Skeletal muscle tissue (tissue), 4 donors: ENCODE data around the gene PGS1. TPM values are rescaled to one million over a fixed set of nuclear protein-coding genes. Genes with fewer than 3 reads are reported as not detected.
A peak's percentile ranks its signal among the peaks of the same experiment; 100 is the strongest.

ENCODE experiments used
- H3K27ac ChIP-seq: one replicate; pipeline ENCODE4 v1.7.0; 2013; ENCODE audit warnings: mild to moderate bottlenecking, low read depth, low read length, inconsistent platforms
- H3K27me3 ChIP-seq, 3 donors: one replicate each; pipeline ENCODE4 v1.7.0; 2013; ENCODE audit warnings: low read length in 3 of 3; ENCODE audit not compliant: control insufficient read depth in 3 of 3, insufficient read depth in 3 of 3
- H3K36me3 ChIP-seq, 3 donors: one replicate each; pipeline ENCODE4 v1.7.0; 2013; ENCODE audit warnings: low read length in 3 of 3; ENCODE audit not compliant: control insufficient read depth in 3 of 3, insufficient read depth in 3 of 3
- H3K4me1 ChIP-seq, 3 donors: one replicate each; pipeline ENCODE4 v1.7.0; 2013; ENCODE audit warnings: low read length in 3 of 3, mild to moderate bottlenecking in 3 of 3; ENCODE audit not compliant: control insufficient read depth in 3 of 3, insufficient read depth in 3 of 3
- H3K4me3 ChIP-seq, 3 donors: one replicate each; pipeline ENCODE4 v1.7.0; 2013; ENCODE audit warnings: low read length in 3 of 3
- H3K9ac ChIP-seq, 3 donors: one replicate each; pipeline ENCODE4 v1.7.0; 2013; ENCODE audit warnings: low read length in 3 of 3, mild to moderate bottlenecking in 3 of 3, moderate library complexity in 2 of 3, low read depth in 1 of 3
- H3K9me3 ChIP-seq, 3 donors: one replicate each; pipeline ENCODE4 v1.7.0; 2013; ENCODE audit warnings: low read length in 3 of 3; ENCODE audit not compliant: control insufficient read depth in 3 of 3
- total RNA-seq: library from RNA; depleted of rRNA; stranded (reverse); fragments of >200 nt; gene quantifications from one replicate; pipeline ENCODE4 v1.2.3, GENCODE V29; 2014
- donor health status: Osteomylitis.

The PGS1 gene
- total RNA-seq, 1 donor from 2014 or later = 15.1 TPM

DNA sequence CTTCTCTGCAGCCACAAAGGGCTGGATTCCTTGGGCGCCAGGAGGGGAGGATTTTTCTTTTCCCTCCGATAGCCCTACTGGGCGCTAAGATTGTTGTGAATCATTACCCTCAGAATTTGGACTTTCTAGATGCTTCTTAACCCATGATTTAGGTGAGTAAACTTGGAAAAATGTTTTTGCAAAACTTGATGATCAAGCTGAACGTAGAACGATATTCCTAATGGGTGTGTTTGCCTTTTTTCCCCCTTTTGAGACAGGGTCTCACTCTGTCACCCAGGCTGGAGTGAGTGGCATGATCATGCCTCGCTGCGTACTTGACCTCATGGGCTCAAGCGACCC is 43.8 kb downstream of the PGS1 start:
- Histone ChIP-seq H3K27me3 (no peaks in the 10 kb centered on the region), H3K4me1 (peaks cover 18 to 32% (median 19%) of the 10 kb centered on the region in 3 donors), H3K9ac (peak overlapping the region in 2 of 3 donors; percentile 26 to 40), H3K9me3 (no peaks in the 10 kb centered on the region), H3K36me3 (peaks cover 30 to 51% (median 44%) of the 10 kb centered on the region in 3 donors), H3K4me3 (no peak overlapping the region), H3K27ac (no peak overlapping the region)

DNA sequence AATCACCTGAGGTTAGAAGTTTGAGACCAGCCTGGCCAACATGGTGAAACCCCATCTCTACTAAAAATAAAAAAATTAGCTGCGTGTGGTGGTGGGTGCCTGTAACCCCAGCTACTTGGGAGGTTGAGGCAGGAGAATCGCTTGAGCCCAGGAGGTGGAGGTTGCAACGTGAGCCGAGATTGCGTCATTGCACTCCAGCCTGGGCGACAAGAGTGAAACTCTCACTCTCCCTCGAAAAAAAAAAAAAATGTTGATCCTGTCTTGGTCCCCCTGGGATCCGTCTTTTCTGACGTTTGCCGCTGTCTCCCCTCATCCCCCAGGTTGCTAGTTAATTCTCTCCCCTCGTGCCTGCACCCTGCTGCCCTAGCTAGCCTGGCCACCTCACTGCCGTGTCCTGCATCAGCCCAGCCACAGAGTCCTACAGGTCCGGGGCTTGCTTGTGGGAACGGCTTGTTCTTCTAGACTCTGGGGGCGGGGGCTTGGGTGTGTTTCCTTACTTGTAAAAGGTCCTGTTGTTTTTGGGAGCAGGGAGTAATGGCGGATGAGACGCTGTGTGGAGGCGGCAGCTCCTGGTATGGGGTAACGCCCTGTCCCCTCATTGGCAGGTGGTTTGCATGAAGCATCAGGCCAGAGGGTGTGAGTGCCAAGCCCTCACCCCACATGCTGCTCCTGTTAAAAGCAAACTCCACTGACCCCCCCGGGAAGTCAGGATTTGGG is 44.6 kb downstream of the PGS1 start:
- Histone ChIP-seq H3K9ac (no peak overlapping the region), H3K4me1 (peaks cover 14 to 27% (median 15%) of the 10 kb centered on the region in 3 donors), H3K36me3 (peaks cover 31 to 51% (median 46%) of the 10 kb centered on the region in 3 donors)

DNA sequence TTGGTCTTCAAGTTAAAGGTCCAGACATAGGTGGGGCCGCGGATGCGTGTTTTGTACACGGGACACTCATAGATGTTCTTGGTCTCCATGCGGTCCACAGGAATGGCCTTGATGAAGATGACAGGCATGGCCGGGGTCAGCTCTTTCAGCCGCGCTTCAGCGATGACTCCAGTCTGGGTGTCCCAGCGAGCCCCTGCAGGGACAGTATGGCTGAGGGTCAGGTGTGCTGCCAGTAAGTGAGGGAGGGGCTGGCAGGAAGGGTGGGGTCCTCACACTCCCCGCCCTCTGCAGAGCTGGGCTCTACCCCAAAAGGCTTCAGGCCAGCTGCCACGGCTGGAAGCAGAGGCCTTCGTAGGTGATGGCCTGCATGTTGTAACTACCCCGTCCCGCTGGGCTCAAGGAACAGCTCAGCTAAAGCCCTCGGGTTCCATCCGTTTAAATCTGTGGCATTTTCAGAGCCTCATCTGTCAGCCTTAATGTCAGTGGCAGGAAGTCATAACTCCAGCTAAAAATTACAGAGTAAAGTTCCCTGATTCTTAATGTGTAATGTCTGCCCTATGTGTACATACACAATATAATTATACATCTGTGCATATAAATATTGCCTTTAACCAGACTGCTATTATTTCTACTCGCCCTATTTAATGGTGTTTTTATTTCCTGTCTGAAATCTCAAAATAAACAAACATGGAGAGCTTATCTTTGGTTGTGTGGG is 45.7 kb downstream of the PGS1 start:
- Histone ChIP-seq H3K27me3 (no peaks in the 10 kb centered on the region), H3K4me3 (no peak overlapping the region), H3K36me3 (peaks cover 35 to 56% (median 49%) of the 10 kb centered on the region in 3 donors), H3K27ac (no peak overlapping the region), H3K9ac (no peak overlapping the region), H3K9me3 (no peaks in the 10 kb centered on the region), H3K4me1 (peaks cover 14 to 27% (median 15%) of the 10 kb centered on the region in 3 donors)

More for the DNA sequence above, 44.6 kb downstream of the PGS1 start:
- H3K27ac ChIP-seq = no peak overlapping the region
- H3K4me3 ChIP-seq = no peak overlapping the region
- no peaks in the 10 kb centered on the region for H3K27me3 ChIP-seq
- H3K9me3 ChIP-seq = no peaks in the 10 kb centered on the region

DNA sequence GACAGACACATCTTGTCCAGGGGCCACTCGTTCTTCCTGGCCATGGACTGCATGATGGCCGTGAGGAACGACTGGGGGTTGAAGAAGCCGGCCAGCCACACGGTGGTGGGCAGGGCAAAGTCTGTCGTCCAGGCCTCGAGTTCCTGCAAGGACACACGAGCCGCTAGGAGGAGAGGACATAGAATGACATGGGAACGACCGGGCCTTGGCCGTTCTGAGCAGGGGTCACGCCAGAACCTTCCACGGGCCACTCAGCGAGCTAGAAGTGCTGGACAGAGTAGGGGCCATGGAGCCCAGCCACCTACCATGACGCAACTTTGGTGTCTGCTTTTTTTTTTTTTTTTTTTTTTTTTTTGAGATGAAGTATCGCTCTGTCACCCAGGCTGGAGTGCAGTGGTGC is 47.0 kb downstream of the PGS1 start:
- no peak overlapping the region for H3K9ac ChIP-seq

DNA sequence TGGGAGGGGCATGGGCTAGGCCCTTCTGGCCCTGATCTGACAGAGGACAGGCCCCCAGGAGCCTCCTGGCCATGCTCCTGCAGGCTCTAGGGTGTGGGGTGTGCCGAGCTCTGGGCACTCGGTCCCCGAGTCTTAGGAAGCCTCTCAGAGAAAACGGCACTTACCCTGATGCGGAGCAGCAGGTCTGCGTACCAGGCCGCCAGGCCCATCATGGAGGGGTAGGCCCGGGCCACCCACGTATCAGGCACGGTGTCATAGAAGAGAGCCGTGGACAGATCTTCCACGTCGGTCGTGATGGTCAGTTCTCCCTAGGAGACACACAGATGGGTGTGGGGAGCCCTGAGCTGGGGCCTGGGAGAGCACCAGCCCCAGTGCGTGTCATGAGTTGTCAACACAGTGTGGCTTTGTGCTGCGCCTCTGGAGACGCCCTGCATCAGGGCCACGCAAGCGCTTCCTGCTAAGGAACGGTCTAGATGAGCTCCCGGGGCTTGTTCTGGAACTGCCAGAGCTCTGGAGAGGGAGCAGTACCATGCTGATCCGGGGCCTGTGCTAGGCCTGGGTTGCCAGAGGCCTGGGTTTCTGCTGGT is 47.9 kb downstream of the PGS1 start:
- Histone ChIP-seq H3K36me3 (peaks cover 38 to 46% (median 41%) of the 10 kb centered on the region in 3 donors), H3K4me1 (peaks cover 4 to 16% (median 6%) of the 10 kb centered on the region in 3 donors), H3K27me3 (no peaks in the 10 kb centered on the region), H3K27ac (no peak overlapping the region), H3K9ac (no peak overlapping the region), H3K9me3 (no peaks in the 10 kb centered on the region), H3K4me3 (no peak overlapping the region)

More for the DNA sequence above, 47.0 kb downstream of the PGS1 start:
- Histone ChIP-seq H3K27ac (no peak overlapping the region), H3K36me3 (peaks cover 38 to 54% (median 45%) of the 10 kb centered on the region in 3 donors), H3K4me3 (no peak overlapping the region), H3K9me3 (no peaks in the 10 kb centered on the region), H3K27me3 (no peaks in the 10 kb centered on the region), H3K4me1 (peaks cover 7 to 19% (median 8%) of the 10 kb centered on the region in 3 donors)

DNA sequence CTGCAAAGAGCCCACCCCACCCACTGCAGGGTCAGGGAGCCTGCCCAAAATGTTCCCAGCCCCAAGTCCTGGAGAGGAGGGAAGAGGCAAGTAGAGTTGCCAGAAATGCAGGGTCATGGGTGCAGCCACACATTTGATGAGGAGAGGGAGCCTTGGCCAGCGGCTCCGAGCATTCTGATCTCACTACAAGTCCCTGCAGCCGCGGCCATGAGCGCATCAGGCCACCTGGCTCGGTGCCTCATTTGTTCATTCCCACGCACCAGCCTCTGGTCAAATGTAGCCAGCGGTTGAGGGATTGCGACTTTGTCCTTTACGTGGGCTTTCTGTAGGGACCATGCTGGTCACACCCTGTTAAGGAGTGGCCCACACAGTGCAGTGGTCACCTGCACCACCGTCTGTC is 48.7 kb downstream of the PGS1 start:
- H3K27me3 ChIP-seq = no peaks in the 10 kb centered on the region
- H3K27ac ChIP-seq = no peak overlapping the region
- no peaks in the 10 kb centered on the region for H3K9me3 ChIP-seq
- H3K36me3 ChIP-seq = peaks cover 38 to 44% (median 39%) of the 10 kb centered on the region in 3 donors
- H3K4me1 ChIP-seq = peaks cover 0 to 8% (median 0%) of the 10 kb centered on the region in 3 donors
- H3K9ac ChIP-seq = no peak overlapping the region
- H3K4me3 ChIP-seq = no peak overlapping the region

DNA sequence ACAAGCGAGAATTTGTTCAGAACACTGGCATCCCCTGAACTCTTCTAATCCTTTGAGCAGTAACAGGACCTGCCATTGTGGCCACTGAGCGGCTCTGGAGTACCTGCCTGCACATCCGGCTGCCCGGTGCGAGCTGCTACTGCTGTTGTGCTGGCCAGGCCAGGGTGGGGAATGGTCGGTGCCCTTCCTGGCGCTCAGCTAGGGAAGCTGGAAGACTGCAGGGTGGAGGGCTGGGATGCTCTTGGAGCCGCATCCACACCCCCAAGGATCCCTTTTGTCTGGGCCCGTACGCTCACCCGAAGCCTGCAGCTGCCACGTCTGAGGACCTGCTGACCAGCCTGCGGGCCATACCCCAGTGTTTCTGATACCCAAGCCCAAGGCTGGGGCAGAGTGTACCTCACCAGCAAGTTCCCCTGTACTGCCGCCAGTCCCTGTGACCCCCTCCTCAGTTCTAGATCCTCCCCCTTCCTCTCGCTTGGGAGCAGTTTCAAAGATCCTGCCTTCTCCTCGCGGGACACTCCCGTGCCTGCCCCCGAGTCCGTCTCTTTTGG is 49.7 kb downstream of the PGS1 start:
- peaks cover 0 to 5% (median 2%) of the 10 kb centered on the region in 3 donors for H3K4me1 ChIP-seq
- no peak overlapping the region for H3K4me3 ChIP-seq
- H3K9me3 ChIP-seq = no peaks in the 10 kb centered on the region
- peaks cover 36 to 42% (median 38%) of the 10 kb centered on the region in 3 donors for H3K36me3 ChIP-seq
- H3K27ac ChIP-seq = no peak overlapping the region
- peaks cover 0 to 1% (median under 1%) of the 10 kb centered on the region in 3 donors for H3K27me3 ChIP-seq
- H3K9ac ChIP-seq = no peak overlapping the region

DNA sequence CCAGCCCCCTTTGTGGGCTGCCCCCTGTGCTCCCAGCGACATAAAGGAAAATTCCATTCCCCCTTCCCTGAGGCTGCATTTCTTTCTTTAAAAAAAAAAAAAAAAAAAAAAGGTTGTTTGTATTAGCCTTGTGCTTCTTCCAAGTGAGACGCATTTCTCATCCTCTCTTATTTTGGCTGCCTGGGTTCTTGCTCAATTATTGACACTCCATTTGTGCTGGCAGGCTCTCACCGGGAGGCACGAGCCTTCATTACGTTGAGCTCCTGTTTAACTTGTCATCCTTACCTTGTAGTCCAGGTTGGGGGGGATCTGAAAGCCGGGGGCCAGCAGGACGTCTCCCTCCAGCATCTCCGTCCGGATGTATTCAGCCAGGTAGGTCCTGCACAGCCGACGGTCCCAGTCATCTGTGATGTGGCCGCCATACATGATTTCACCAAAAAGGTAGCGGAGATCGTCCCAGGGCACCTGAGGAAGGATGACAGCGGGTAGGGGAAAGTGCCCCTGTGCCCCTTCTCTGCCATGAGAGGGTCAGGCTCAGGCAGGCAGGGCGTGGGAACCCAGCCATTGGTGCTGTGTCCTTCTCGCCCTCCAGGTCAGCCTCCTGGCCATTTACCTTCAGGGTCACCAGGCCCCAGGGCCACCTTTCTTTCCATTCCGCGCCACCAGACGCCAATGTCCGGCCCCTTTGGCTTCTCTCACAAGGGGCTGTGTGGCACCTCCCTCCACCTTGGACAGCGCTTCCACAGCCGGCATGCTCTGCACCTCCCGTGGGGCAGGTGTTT is 50.6 kb downstream of the PGS1 start:
- no peak overlapping the region for H3K4me3 ChIP-seq
- no peaks in the 10 kb centered on the region for H3K9me3 ChIP-seq
- no peak overlapping the region for H3K9ac ChIP-seq
- H3K27me3 ChIP-seq = peaks cover 0 to 6% (median 3%) of the 10 kb centered on the region in 3 donors
- H3K4me1 ChIP-seq = peaks cover 0 to 5% (median 2%) of the 10 kb centered on the region in 3 donors
- peaks cover 29 to 35% (median 32%) of the 10 kb centered on the region in 3 donors for H3K36me3 ChIP-seq
- H3K27ac ChIP-seq = no peak overlapping the region

DNA sequence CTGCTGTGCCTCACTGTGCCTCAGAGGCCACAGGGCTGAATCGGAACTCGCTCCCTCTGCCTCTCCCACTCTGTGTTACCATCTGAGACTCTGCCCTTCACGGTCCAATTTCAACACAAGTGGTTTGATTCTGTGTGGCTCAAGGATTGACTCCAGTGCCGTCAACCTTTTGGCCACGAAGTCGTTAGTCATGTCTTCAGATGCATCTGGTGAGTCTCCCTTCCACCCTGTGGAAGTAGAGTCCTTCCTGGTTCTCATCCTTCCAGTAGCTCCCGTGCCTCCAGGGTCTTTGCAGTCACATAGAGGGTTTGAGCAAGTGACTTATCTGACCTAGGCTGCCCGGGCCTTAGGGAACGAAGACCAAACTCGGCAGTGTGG is 51.2 kb downstream of the PGS1 start:
- H3K4me3 ChIP-seq = no peak overlapping the region
- no peaks in the 10 kb centered on the region for H3K9me3 ChIP-seq
- H3K36me3 ChIP-seq = peaks cover 23 to 31% (median 28%) of the 10 kb centered on the region in 3 donors
- peaks cover 0 to 5% (median 3%) of the 10 kb centered on the region in 3 donors for H3K4me1 ChIP-seq
- H3K27me3 ChIP-seq = peaks cover 0 to 6% (median 3%) of the 10 kb centered on the region in 3 donors
- no peak overlapping the region for H3K9ac ChIP-seq
- H3K27ac ChIP-seq = no peak overlapping the region
